ENCODE measurements around the gene CFAP53. TPM values are rescaled to one million over a fixed set of nuclear protein-coding genes. Genes with fewer than 3 reads are reported as not detected.

CFAP53 gene
- polyA plus RNA-seq, 2 donors = 0.13 to 0.33 TPM

- Histone ChIP-seq H3K36me3 (ENCODE audit: control insufficient read depth in 2 of 2, insufficient read depth in 2 of 2, low read length in 1 of 2) (no peaks in the 10 kb centered on the region), H3K9me3 (ENCODE audit: control insufficient read depth in 2 of 2, insufficient read depth in 1 of 2, low read depth in 1 of 2, low read length in 1 of 2) (no peaks in the 10 kb centered on the region), H3K27ac (ENCODE audit: low read depth in 2 of 2, low read length in 1 of 2) (peak overlapping the region in 1 of 2 donors; percentile 62), H3K4me3 (ENCODE audit: low read depth in 1 of 2, low read length in 2 of 2) (peak overlapping the region; percentile 34 to 45), H3K27me3 (ENCODE audit: control insufficient read depth in 1 of 2, insufficient read depth in 2 of 2, low read length in 2 of 2) (no peaks in the 10 kb centered on the region), H3K4me1 (ENCODE audit: control insufficient read depth in 2 of 2, insufficient read depth in 2 of 2, low read length in 1 of 2) (peaks cover 3 to 6% of the 10 kb centered on the region in 2 donors)
- WGBS, 2 donors = 4 to 5% methylated on average over 26 of the region's 26 CpGs
Measured at GRCh38 chr18:50307738-50308470, 41.6 kb upstream of the CFAP53 start.

- Histone ChIP-seq H3K36me3 (ENCODE audit: control insufficient read depth in 2 of 2, insufficient read depth in 2 of 2, low read length in 1 of 2) (no peaks in the 10 kb centered on the region), H3K27me3 (ENCODE audit: control insufficient read depth in 1 of 2, insufficient read depth in 2 of 2, low read length in 2 of 2) (no peaks in the 10 kb centered on the region), H3K9me3 (ENCODE audit: control insufficient read depth in 2 of 2, insufficient read depth in 1 of 2, low read depth in 1 of 2, low read length in 1 of 2) (no peaks in the 10 kb centered on the region), H3K4me3 (ENCODE audit: low read depth in 1 of 2, low read length in 2 of 2) (peak overlapping the region; percentile 34 to 45), H3K27ac (ENCODE audit: low read depth in 2 of 2, low read length in 1 of 2) (peak overlapping the region in 1 of 2 donors; percentile 62), H3K4me1 (ENCODE audit: control insufficient read depth in 2 of 2, insufficient read depth in 2 of 2, low read length in 1 of 2) (peaks cover 3 to 6% of the 10 kb centered on the region in 2 donors)
- WGBS, 2 donors = 0 to 3% methylated on average over 8 of the region's 8 CpGs
Measured at GRCh38 chr18:50307400-50307737, 41.1 kb upstream of the CFAP53 start.

GRCh38 chr18:50306944-50307343, 40.6 kb upstream of the CFAP53 start:
- WGBS, 2 donors = 57 to 60% methylated on average over 8 of the region's 8 CpGs
- Histone ChIP-seq H3K4me3 (ENCODE audit: low read depth in 1 of 2, low read length in 2 of 2) (no peak overlapping the region), H3K36me3 (ENCODE audit: control insufficient read depth in 2 of 2, insufficient read depth in 2 of 2, low read length in 1 of 2) (no peaks in the 10 kb centered on the region), H3K27ac (ENCODE audit: low read depth in 2 of 2, low read length in 1 of 2) (no peak overlapping the region), H3K4me1 (ENCODE audit: control insufficient read depth in 2 of 2, insufficient read depth in 2 of 2, low read length in 1 of 2) (peaks cover 3 to 6% of the 10 kb centered on the region in 2 donors), H3K9me3 (ENCODE audit: control insufficient read depth in 2 of 2, insufficient read depth in 1 of 2, low read depth in 1 of 2, low read length in 1 of 2) (no peaks in the 10 kb centered on the region), H3K27me3 (ENCODE audit: control insufficient read depth in 1 of 2, insufficient read depth in 2 of 2, low read length in 2 of 2) (no peaks in the 10 kb centered on the region)

- H3K27ac ChIP-seq (ENCODE audit: low read depth in 2 of 2, low read length in 1 of 2) = no peak overlapping the region
- no peaks in the 10 kb centered on the region for H3K36me3 ChIP-seq (ENCODE audit: control insufficient read depth in 2 of 2, insufficient read depth in 2 of 2, low read length in 1 of 2)
- H3K4me1 ChIP-seq (ENCODE audit: control insufficient read depth in 2 of 2, insufficient read depth in 2 of 2, low read length in 1 of 2) = peaks cover 3 to 4% of the 10 kb centered on the region in 2 donors
- no peaks in the 10 kb centered on the region for H3K27me3 ChIP-seq (ENCODE audit: control insufficient read depth in 1 of 2, insufficient read depth in 2 of 2, low read length in 2 of 2)
- no peak overlapping the region for H3K4me3 ChIP-seq (ENCODE audit: low read depth in 1 of 2, low read length in 2 of 2)
- H3K9me3 ChIP-seq (ENCODE audit: control insufficient read depth in 2 of 2, insufficient read depth in 1 of 2, low read depth in 1 of 2, low read length in 1 of 2) = peaks cover 0 to 2% of the 10 kb centered on the region in 2 donors
- WGBS, 2 donors = 66 to 72% methylated on average over 5 of the region's 5 CpGs
Measured at GRCh38 chr18:50301074-50301473, 34.8 kb upstream of the CFAP53 start.

GRCh38 chr18:50299626-50300388, 33.5 kb upstream of the CFAP53 start:
- H3K4me3 ChIP-seq (ENCODE audit: low read depth in 1 of 2, low read length in 2 of 2) = no peak overlapping the region
- no peaks in the 10 kb centered on the region for H3K27me3 ChIP-seq (ENCODE audit: control insufficient read depth in 1 of 2, insufficient read depth in 2 of 2, low read length in 2 of 2)
- WGBS, 2 donors = 71 to 76% methylated on average over 7 of the region's 7 CpGs
- peaks cover 3 to 4% of the 10 kb centered on the region in 2 donors for H3K4me1 ChIP-seq (ENCODE audit: control insufficient read depth in 2 of 2, insufficient read depth in 2 of 2, low read length in 1 of 2)
- no peaks in the 10 kb centered on the region for H3K36me3 ChIP-seq (ENCODE audit: control insufficient read depth in 2 of 2, insufficient read depth in 2 of 2, low read length in 1 of 2)
- H3K9me3 ChIP-seq (ENCODE audit: control insufficient read depth in 2 of 2, insufficient read depth in 1 of 2, low read depth in 1 of 2, low read length in 1 of 2) = peaks cover 0 to 2% of the 10 kb centered on the region in 2 donors
- no peak overlapping the region for H3K27ac ChIP-seq (ENCODE audit: low read depth in 2 of 2, low read length in 1 of 2)

GRCh38 chr18:50298443-50299284, 32.4 kb upstream of the CFAP53 start:
- Histone ChIP-seq H3K4me1 (ENCODE audit: control insufficient read depth in 2 of 2, insufficient read depth in 2 of 2, low read length in 1 of 2) (peaks cover 3 to 4% of the 10 kb centered on the region in 2 donors), H3K27me3 (ENCODE audit: control insufficient read depth in 1 of 2, insufficient read depth in 2 of 2, low read length in 2 of 2) (no peaks in the 10 kb centered on the region), H3K9me3 (ENCODE audit: control insufficient read depth in 2 of 2, insufficient read depth in 1 of 2, low read depth in 1 of 2, low read length in 1 of 2) (peaks cover 0 to 2% of the 10 kb centered on the region in 2 donors), H3K27ac (ENCODE audit: low read depth in 2 of 2, low read length in 1 of 2) (no peak overlapping the region), H3K36me3 (ENCODE audit: control insufficient read depth in 2 of 2, insufficient read depth in 2 of 2, low read length in 1 of 2) (no peaks in the 10 kb centered on the region), H3K4me3 (ENCODE audit: low read depth in 1 of 2, low read length in 2 of 2) (peak overlapping the region in 1 of 2 donors; percentile 37)
- WGBS, 2 donors = 29 to 33% methylated on average over 38 to 49 of the region's 49 CpGs

- Histone ChIP-seq H3K9me3 (ENCODE audit: control insufficient read depth in 2 of 2, insufficient read depth in 1 of 2, low read depth in 1 of 2, low read length in 1 of 2) (peaks cover 0 to 2% of the 10 kb centered on the region in 2 donors), H3K36me3 (ENCODE audit: control insufficient read depth in 2 of 2, insufficient read depth in 2 of 2, low read length in 1 of 2) (no peaks in the 10 kb centered on the region), H3K27me3 (ENCODE audit: control insufficient read depth in 1 of 2, insufficient read depth in 2 of 2, low read length in 2 of 2) (no peaks in the 10 kb centered on the region), H3K4me3 (ENCODE audit: low read depth in 1 of 2, low read length in 2 of 2) (peak overlapping the region; percentile 37 to 43), H3K27ac (ENCODE audit: low read depth in 2 of 2, low read length in 1 of 2) (peak overlapping the region in 1 of 2 donors; percentile 25), H3K4me1 (ENCODE audit: control insufficient read depth in 2 of 2, insufficient read depth in 2 of 2, low read length in 1 of 2) (peaks cover 3 to 4% of the 10 kb centered on the region in 2 donors)
- WGBS, 2 donors = 10 to 12% methylated on average over 27 to 28 of the region's 28 CpGs
Measured at GRCh38 chr18:50297621-50298442, 31.5 kb upstream of the CFAP53 start.

GRCh38 chr18:50293039-50293438, 26.7 kb upstream of the CFAP53 start:
- H3K27me3 ChIP-seq (ENCODE audit: control insufficient read depth in 1 of 2, insufficient read depth in 2 of 2, low read length in 2 of 2) = no peaks in the 10 kb centered on the region
- peaks cover 0 to 4% of the 10 kb centered on the region in 2 donors for H3K4me1 ChIP-seq (ENCODE audit: control insufficient read depth in 2 of 2, insufficient read depth in 2 of 2, low read length in 1 of 2)
- H3K27ac ChIP-seq (ENCODE audit: low read depth in 2 of 2, low read length in 1 of 2) = no peak overlapping the region
- H3K9me3 ChIP-seq (ENCODE audit: control insufficient read depth in 2 of 2, insufficient read depth in 1 of 2, low read depth in 1 of 2, low read length in 1 of 2) = no peaks in the 10 kb centered on the region
- H3K36me3 ChIP-seq (ENCODE audit: control insufficient read depth in 2 of 2, insufficient read depth in 2 of 2, low read length in 1 of 2) = no peaks in the 10 kb centered on the region
- no peak overlapping the region for H3K4me3 ChIP-seq (ENCODE audit: low read depth in 1 of 2, low read length in 2 of 2)
- WGBS, 2 donors = 76 to 100% methylated on average over 1 of the region's 1 CpG

- H3K27ac ChIP-seq (ENCODE audit: low read depth in 2 of 2, low read length in 1 of 2) = no peak overlapping the region
- H3K9me3 ChIP-seq (ENCODE audit: control insufficient read depth in 2 of 2, insufficient read depth in 1 of 2, low read depth in 1 of 2, low read length in 1 of 2) = no peaks in the 10 kb centered on the region
- H3K36me3 ChIP-seq (ENCODE audit: control insufficient read depth in 2 of 2, insufficient read depth in 2 of 2, low read length in 1 of 2) = peaks cover 4 to 16% of the 10 kb centered on the region in 2 donors
- no peaks in the 10 kb centered on the region for H3K27me3 ChIP-seq (ENCODE audit: control insufficient read depth in 1 of 2, insufficient read depth in 2 of 2, low read length in 2 of 2)
- 89 to 90% methylated on average over 4 of the region's 4 CpGs for WGBS, 2 donors
- peaks cover 0 to 14% of the 10 kb centered on the region in 2 donors for H3K4me1 ChIP-seq (ENCODE audit: control insufficient read depth in 2 of 2, insufficient read depth in 2 of 2, low read length in 1 of 2)
- no peak overlapping the region for H3K4me3 ChIP-seq (ENCODE audit: low read depth in 1 of 2, low read length in 2 of 2)
Measured at GRCh38 chr18:50289108-50289443, 22.8 kb upstream of the CFAP53 start.
